IMR-90 (cell line): Measurements from ENCODE around the gene DVL3. TPM values are rescaled to one million over a fixed set of nuclear protein-coding genes. Genes with fewer than 3 reads are reported as not detected.

ENCODE experiments used
- ATAC-seq: fragments of 200-7000 bp; cut with Tn5 transposase; 2 replicates; pipeline ENCODE4 v1.9.1; 2020; ENCODE audit warnings: low read depth, mild to moderate bottlenecking, moderate library complexity
- BruUV-seq: library from RNA; stranded (reverse); fragments of 400-500 nt; replicated peaks from 2 replicates; lab custom pipeline; 2021; lab: Mats Ljungman, UMichigan
- CTCF ChIA-PET: fragments of 300-600 bp; formaldehyde crosslinking; extraction: SDS; loops from one replicate; lab custom pipeline; 2021; ENCODE audit warnings: antibody characterized with exemption; lab: Yijun Ruan, JAX
- POLR2A ChIA-PET: fragments of 300-600 bp; sonication (Branson Sonifier 250); formaldehyde crosslinking; loops from one replicate; lab custom pipeline; 2022; ENCODE audit warnings: antibody characterized with exemption; ENCODE audit not compliant: unreplicated experiment; lab: Charles Lee
- DNase-seq: peaks from one replicate; pipeline ENCODE4 v3.0.0; 2013
- H2AFZ ChIP-seq: replicated peaks from 2 replicates; pipeline ENCODE3; 2013; ENCODE audit warnings: low read length, mild to moderate bottlenecking; ENCODE audit not compliant: poor library complexity
- H2AK5ac ChIP-seq: 2 replicates; pipeline ENCODE4 v1.6.1; 2013; ENCODE audit warnings: low read depth, low read length, inconsistent platforms
- H2AK9ac ChIP-seq: replicated peaks from 2 replicates; pipeline ENCODE3; 2013; ENCODE audit warnings: mild to moderate bottlenecking, low read depth, low read length, moderate library complexity; ENCODE audit not compliant: poor library complexity
- H2BK120ac ChIP-seq: 2 replicates; pipeline ENCODE4 v1.6.1; 2013; ENCODE audit warnings: low read depth, low read length, inconsistent platforms
- H2BK15ac ChIP-seq: 3 replicates; pipeline ENCODE4 v1.6.1; 2013; ENCODE audit warnings: low read depth, low read length, inconsistent platforms
- H2BK20ac ChIP-seq: 2 replicates; pipeline ENCODE4 v1.6.1; 2013; ENCODE audit warnings: low read depth, mild to moderate bottlenecking, inconsistent platforms, low read length, moderate library complexity
- H2BK5ac ChIP-seq: 2 replicates; pipeline ENCODE4 v1.6.1; 2013; ENCODE audit warnings: mild to moderate bottlenecking, low read depth, low read length, inconsistent platforms; ENCODE audit not compliant: poor library complexity, severe bottlenecking
- H3K14ac ChIP-seq: replicated peaks from 2 replicates; pipeline ENCODE4 v1.6.1; 2013; ENCODE audit warnings: low read depth, low read length, inconsistent platforms
- H3K18ac ChIP-seq: 2 replicates; pipeline ENCODE4 v1.6.1; 2013; ENCODE audit warnings: low read depth, low read length, control low read depth
- H3K23ac ChIP-seq: 2 replicates; pipeline ENCODE4 v1.6.1; 2013; ENCODE audit warnings: low read depth, low read length, inconsistent platforms
- H3K27ac ChIP-seq: 2 replicates; pipeline ENCODE4 v1.5.1; 2013; ENCODE audit warnings: mild to moderate bottlenecking, control low read depth, low read length; ENCODE audit not compliant: insufficient read depth
- H3K27me3 ChIP-seq: 2 replicates; pipeline ENCODE4 v1.6.1; 2013; ENCODE audit warnings: low read length; ENCODE audit not compliant: control insufficient read depth, insufficient read depth
- H3K36me3 ChIP-seq: 2 replicates; pipeline ENCODE4 v1.6.1; 2013; ENCODE audit warnings: low read length, mixed read lengths; ENCODE audit not compliant: control insufficient read depth, insufficient read depth
- H3K4ac ChIP-seq: 2 replicates; pipeline ENCODE4 v1.6.1; 2013; ENCODE audit warnings: low read depth, low read length, inconsistent platforms
- H3K4me1 ChIP-seq: 2 replicates; pipeline ENCODE4 v1.6.1; 2013; ENCODE audit warnings: low read length, mixed read lengths; ENCODE audit not compliant: control insufficient read depth, insufficient read depth
- H3K4me2 ChIP-seq: 2 replicates; pipeline ENCODE4 v1.6.1; 2013; ENCODE audit warnings: low read depth, mild to moderate bottlenecking, control low read depth, low read length, moderate library complexity
- H3K4me3 ChIP-seq: 2 replicates; pipeline ENCODE4 v1.5.1; 2013; ENCODE audit warnings: low read depth, mild to moderate bottlenecking, control low read depth, low read length, moderate library complexity; ENCODE audit not compliant: insufficient read depth
- H3K56ac ChIP-seq: 2 replicates; pipeline ENCODE4 v1.6.1; 2013; ENCODE audit warnings: low read length, inconsistent platforms; ENCODE audit not compliant: insufficient read depth; ENCODE audit errors: extremely low read depth
- H3K79me1 ChIP-seq, 2 experiments: 2 replicates each; pipeline ENCODE4 v1.6.1; 2013; ENCODE audit warnings: low read length in 2 of 2, inconsistent platforms in 1 of 2, low read depth in 1 of 2
- H3K9ac ChIP-seq: 2 replicates; pipeline ENCODE4 v1.6.1; 2013; ENCODE audit warnings: low read depth, low read length, control low read depth
- H3K9me1 ChIP-seq: 2 replicates; pipeline ENCODE4 v1.6.1; 2013; ENCODE audit warnings: low read length, inconsistent platforms; ENCODE audit not compliant: insufficient read depth
- H3K9me3 ChIP-seq: 2 replicates; pipeline ENCODE4 v1.6.1; 2013; ENCODE audit warnings: low read length; ENCODE audit not compliant: control insufficient read depth, insufficient read depth
- H4K20me1 ChIP-seq: 2 replicates; pipeline ENCODE4 v1.6.1; 2013; ENCODE audit warnings: low read length, inconsistent platforms; ENCODE audit not compliant: insufficient read depth
- H4K5ac ChIP-seq: 2 replicates; pipeline ENCODE4 v1.6.1; 2013; ENCODE audit warnings: mild to moderate bottlenecking, low read depth, low read length, control low read depth
- H4K8ac ChIP-seq, 2 experiments: 2 replicates each; pipeline ENCODE4 v1.6.1; 2013; ENCODE audit warnings: low read depth in 2 of 2, low read length in 2 of 2, control low read depth in 1 of 2, inconsistent platforms in 1 of 2
- H4K91ac ChIP-seq: 2 replicates; pipeline ENCODE4 v1.6.1; 2013; ENCODE audit warnings: low read depth, low read length, inconsistent platforms; ENCODE audit not compliant: insufficient read depth
- BHLHE40 ChIP-seq: fragments of 150-350 bp; IDR thresholded peaks from 2 replicates; pipeline ENCODE4 v1.6.1; 2016; ENCODE audit warnings: mild to moderate bottlenecking, low read depth, low read length
- CEBPB ChIP-seq: IDR thresholded peaks from 2 replicates; pipeline ENCODE4 v1.6.1; 2012; ENCODE audit warnings: low read depth, low read length, improper control_type of control experiment
- CTCF ChIP-seq: conservative IDR thresholded peaks from 2 replicates; pipeline ENCODE4 v1.5.1; 2012; ENCODE audit warnings: mild to moderate bottlenecking, low read depth, low read length, improper control_type of control experiment
- ELK1 ChIP-seq: fragments of 150-350 bp; IDR thresholded peaks from 2 replicates; pipeline ENCODE4 v1.6.1; 2016; ENCODE audit warnings: low read depth, mild to moderate bottlenecking, low read length, moderate library complexity, borderline replicate concordance
- FOS ChIP-seq: fragments of 150-350 bp; IDR thresholded peaks from 2 replicates; pipeline ENCODE4 v1.6.1; 2016; ENCODE audit warnings: low read depth, low read length
- MAFK ChIP-seq: IDR thresholded peaks from 2 replicates; pipeline ENCODE4 v1.6.1; 2012; ENCODE audit warnings: low read depth, low read length, improper control_type of control experiment
- MAZ ChIP-seq: IDR thresholded peaks from 2 replicates; pipeline ENCODE4 v1.6.1; 2012; ENCODE audit warnings: low read depth, mild to moderate bottlenecking, low read length, improper control_type of control experiment, moderate library complexity, borderline replicate concordance
- MXI1 ChIP-seq: IDR thresholded peaks from 2 replicates; pipeline ENCODE4 v1.6.1; 2012; ENCODE audit warnings: low read depth, mild to moderate bottlenecking, low read length, moderate library complexity, borderline replicate concordance
- NFE2L2 ChIP-seq: fragments of 150-350 bp; IDR thresholded peaks from 2 replicates; pipeline ENCODE4 v1.6.1; 2016; ENCODE audit warnings: low read depth, mild to moderate bottlenecking, low read length
- WGBS, 2 experiments: methylation state at CpG; one replicate each; pipeline versions ENCODE4 v1.1.5 to v1.1.7; 2013; ENCODE audit warnings: missing lambda C conversion rate in 2 of 2; ENCODE audit not compliant: insufficient read length in 1 of 2; ENCODE audit errors: extremely low coverage in 2 of 2; 5-methylcytosine and 5-hydroxymethylcytosine counted together
- dilution Hi-C: fragments of 300-500 bp; cut with HindIII; formaldehyde crosslinking; loops from one replicate; pipeline ENCODE4 v1.14.3; 2018; ENCODE audit warnings: low sequenced_read_pairs; ENCODE audit not compliant: unreplicated experiment
- in situ Hi-C: fragments of 300-500 bp; cut with MboI; formaldehyde crosslinking; loops from 3 replicates; pipeline ENCODE4 v1.14.3; 2019; ENCODE audit warnings: low sequenced_read_pairs, inconsistent platforms, mixed read lengths
- intact Hi-C: fragments of 100-400 bp; cut with micrococcal nuclease; formaldehyde crosslinking; loops from 2 replicates; pipeline ENCODE4 v1.10.0; 2022
- polyA plus RNA-seq, 3 experiments: library from polyadenylated mRNA; depleted of rRNA; stranded (reverse); fragments of >200 nt; gene quantifications; 2 replicates each; pipeline ENCODE4 v1.2.3, GENCODE V29; 2012; ENCODE audit warnings: low replicate concordance in 1 of 3
- total RNA-seq: library from RNA; depleted of rRNA; stranded (reverse); fragments of >200 nt; gene quantifications from 2 replicates; pipeline ENCODE4 v1.2.3, GENCODE V29; 2012

Gene DVL3
- total and polyA plus RNA-seq, 2 of the 4 experiments (the other 2 are of a cell fraction) = 23.3 to 40.4 TPM

- no peak overlapping the region for H2BK15ac ChIP-seq
- H4K20me1 ChIP-seq = peaks cover 52% of the 10 kb centered on the region
- 90% methylated on average over 2 of the region's 9 CpGs; no CpG with 5 or more reads in 1 of the 2 experiments for WGBS, 2 experiments
- H2AFZ ChIP-seq = no peak overlapping the region
- peaks cover 15% of the 10 kb centered on the region for H3K9me1 ChIP-seq
- CTCF ChIA-PET = no interaction called here
- H3K4me3 ChIP-seq = no peak overlapping the region
- no peak overlapping the region for H3K4ac ChIP-seq
- no peak overlapping the region for H4K91ac ChIP-seq
- H3K56ac ChIP-seq = no peak overlapping the region
- TF ChIP-seq NFE2L2 = no peak
- TF ChIP-seq FOS = no peak
- no peak for TF ChIP-seq CTCF
- no peak for TF ChIP-seq MAFK
- no peak for TF ChIP-seq MXI1
- no peak for TF ChIP-seq BHLHE40
- TF ChIP-seq CEBPB = no peak
- TF ChIP-seq ELK1 = no peak
- no peak for TF ChIP-seq MAZ
- ATAC-seq (no peak), DNase-seq (no peak)
- H2BK120ac ChIP-seq = no peak overlapping the region
- BruUV-seq = no TSS peak
- H3K27ac ChIP-seq = no peak overlapping the region
- H3K27me3 ChIP-seq = no peaks in the 10 kb centered on the region
- no peak overlapping the region for H2BK5ac ChIP-seq
- H4K8ac ChIP-seq = no peak overlapping the region
- no peak overlapping the region for H2BK20ac ChIP-seq
- no peak overlapping the region for H4K5ac ChIP-seq
- no peaks in the 10 kb centered on the region for H3K9me3 ChIP-seq
- in situ Hi-C loops = no loop called here
- no peak overlapping the region for H3K4me2 ChIP-seq
- no peak overlapping the region for H3K9ac ChIP-seq
- peaks cover 13% of the 10 kb centered on the region for H3K4me1 ChIP-seq
- intact Hi-C loops = no loop called here
- peaks cover 34 to 66% of the 10 kb centered on the region in 2 experiments for H3K79me1 ChIP-seq
- no peak overlapping the region for H3K14ac ChIP-seq
- peaks cover 72% of the 10 kb centered on the region for H3K36me3 ChIP-seq
- dilution Hi-C loops = no loop called here
- H2AK9ac ChIP-seq = no peak overlapping the region
- H2AK5ac ChIP-seq = no peak overlapping the region
- H3K23ac ChIP-seq = no peak overlapping the region
- POLR2A ChIA-PET = no interaction called here
- H3K18ac ChIP-seq = no peak overlapping the region
Measured at GRCh38 chr3:184181596-184181995, 26.4 kb downstream of the DVL3 start.
